ENCODE measurements around the gene ZNF784. TPM values are rescaled to one million over a fixed set of nuclear protein-coding genes. Genes with fewer than 3 reads are reported as not detected.

Gene ZNF784
- total and polyA plus RNA-seq, 9 of the 15 experiments (the other 6 are each of a cell fraction or from before 2014, with no cell fraction given) = 0.14 to 6.1 (median 2.1) TPM

DNA sequence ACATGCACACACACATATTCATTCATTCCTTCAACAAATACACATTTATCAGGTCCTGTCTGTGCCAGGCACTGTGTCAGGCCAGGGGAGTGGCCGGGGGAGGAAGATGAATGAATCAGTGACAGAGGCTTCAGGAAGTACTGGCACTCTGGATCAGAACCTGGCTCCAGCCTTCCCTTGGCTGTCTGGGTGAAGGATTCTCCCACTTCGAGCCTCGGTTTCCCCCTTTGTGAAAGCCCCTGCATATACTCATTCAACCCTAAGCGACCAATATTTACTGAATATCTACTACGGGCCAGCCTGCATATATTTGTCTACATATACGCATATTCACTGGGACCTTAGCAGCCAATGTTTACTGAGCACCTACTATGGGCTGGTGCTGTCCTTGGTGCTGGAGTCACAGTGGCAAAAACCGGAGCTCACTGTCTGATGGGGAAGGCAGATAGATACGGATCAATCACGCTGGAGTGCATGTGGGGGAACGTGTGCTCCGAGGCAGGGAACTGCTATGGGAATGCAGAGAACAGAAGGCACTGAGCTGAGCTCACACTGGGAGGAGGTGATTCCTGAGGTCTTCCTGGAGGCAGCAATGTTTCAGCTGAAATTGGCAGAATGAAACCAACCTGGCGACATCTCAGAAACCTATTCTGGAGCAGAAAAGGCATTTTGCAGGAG, 43.1 kb downstream of the ZNF784 start (continued):
- TF ChIP-seq HDAC1 (IDR thresholded peaks at IDR 0.05) (peak; percentile 37 to 45; a peak in 2 of 4 replicates), JUN (IDR thresholded peaks at IDR 0.05; ENCODE audit: borderline replicate concordance, low read depth, low read length) (no peak), JUN (CRISPR knock-in tag; IDR thresholded peaks at IDR 0.05; ENCODE audit: borderline replicate concordance) (peak; percentile 57; the same call in 1 of the 2 replicates), FOXA3 (CRISPR knock-in tag; conservative IDR thresholded peaks at IDR 0.05 in 1 of 2, IDR thresholded peaks at IDR 0.05 in 1 of 2) (peak in 1 of 2 experiments; percentile 55; a peak in 1 of 4 replicates), NR3C1 (CRISPR knock-in tag; IDR thresholded peaks at IDR 0.05) (peak; percentile 54; the same call in 1 of the 2 replicates), MNT (conservative IDR thresholded peaks at IDR 0.05) (0 out of 4 replicates have a peak, but pooled peaks of 1 of the 2 experiments have one; percentile 5)
- TF ChIP-seq, protein P1, sequence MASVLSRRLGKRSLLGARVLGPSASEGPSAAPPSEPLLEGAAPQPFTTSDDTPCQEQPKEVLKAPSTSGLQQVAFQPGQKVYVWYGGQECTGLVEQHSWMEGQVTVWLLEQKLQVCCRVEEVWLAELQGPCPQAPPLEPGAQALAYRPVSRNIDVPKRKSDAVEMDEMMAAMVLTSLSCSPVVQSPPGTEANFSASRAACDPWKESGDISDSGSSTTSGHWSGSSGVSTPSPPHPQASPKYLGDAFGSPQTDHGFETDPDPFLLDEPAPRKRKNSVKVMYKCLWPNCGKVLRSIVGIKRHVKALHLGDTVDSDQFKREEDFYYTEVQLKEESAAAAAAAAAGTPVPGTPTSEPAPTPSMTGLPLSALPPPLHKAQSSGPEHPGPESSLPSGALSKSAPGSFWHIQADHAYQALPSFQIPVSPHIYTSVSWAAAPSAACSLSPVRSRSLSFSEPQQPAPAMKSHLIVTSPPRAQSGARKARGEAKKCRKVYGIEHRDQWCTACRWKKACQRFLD (CRISPR knock-in tag; IDR thresholded peaks at IDR 0.05) = no peak

Data from K562 (cell line).